ENCODE data around the gene PER2.

DNA sequence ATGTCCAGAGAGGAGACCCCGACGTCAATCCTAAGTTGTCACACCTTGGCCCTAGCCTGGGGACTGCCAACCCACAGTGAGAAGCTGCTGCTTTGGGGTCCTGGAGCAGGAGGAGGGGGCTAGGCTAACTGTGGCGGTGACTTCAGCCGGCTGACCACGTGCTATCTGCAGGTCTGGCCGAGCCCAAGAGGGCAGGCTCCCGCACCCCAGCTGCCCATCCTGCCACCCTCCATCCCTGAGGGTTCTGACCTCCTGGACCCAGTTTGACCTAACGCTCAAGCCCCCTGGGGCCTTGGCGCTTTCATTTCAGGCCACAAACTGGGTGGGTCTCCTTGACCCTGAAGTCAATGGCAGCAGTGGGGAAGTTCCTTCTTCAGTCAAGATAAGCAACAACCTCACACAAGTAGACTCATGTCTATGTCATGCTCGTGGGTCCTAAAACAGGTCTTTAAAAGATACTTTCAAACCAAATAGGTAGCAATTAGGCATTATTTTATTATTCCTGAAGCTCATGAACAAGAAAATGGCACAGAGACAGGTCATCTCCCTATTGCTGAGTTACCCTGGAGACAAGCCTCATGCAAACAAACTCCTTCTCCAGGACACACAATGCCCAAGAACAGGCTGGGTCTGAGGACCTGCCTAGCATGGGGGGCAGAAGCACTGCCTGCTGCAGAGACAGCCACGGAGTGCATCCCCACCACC lies 50.8 kb downstream of the PER2 start:
- TF ChIP-seq, protein P1, sequence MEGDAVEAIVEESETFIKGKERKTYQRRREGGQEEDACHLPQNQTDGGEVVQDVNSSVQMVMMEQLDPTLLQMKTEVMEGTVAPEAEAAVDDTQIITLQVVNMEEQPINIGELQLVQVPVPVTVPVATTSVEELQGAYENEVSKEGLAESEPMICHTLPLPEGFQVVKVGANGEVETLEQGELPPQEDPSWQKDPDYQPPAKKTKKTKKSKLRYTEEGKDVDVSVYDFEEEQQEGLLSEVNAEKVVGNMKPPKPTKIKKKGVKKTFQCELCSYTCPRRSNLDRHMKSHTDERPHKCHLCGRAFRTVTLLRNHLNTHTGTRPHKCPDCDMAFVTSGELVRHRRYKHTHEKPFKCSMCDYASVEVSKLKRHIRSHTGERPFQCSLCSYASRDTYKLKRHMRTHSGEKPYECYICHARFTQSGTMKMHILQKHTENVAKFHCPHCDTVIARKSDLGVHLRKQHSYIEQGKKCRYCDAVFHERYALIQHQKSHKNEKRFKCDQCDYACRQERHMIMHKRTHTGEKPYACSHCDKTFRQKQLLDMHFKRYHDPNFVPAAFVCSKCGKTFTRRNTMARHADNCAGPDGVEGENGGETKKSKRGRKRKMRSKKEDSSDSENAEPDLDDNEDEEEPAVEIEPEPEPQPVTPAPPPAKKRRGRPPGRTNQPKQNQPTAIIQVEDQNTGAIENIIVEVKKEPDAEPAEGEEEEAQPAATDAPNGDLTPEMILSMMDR (IDR thresholded peaks at IDR 0.05 in 8 of 11, conservative IDR thresholded peaks at IDR 0.05 in 3 of 11): no peak
- TF ChIP-seq POLR2AphosphoS5 (IDR thresholded peaks at IDR 0.05): no peak
- TF ChIP-seq POLR2A (IDR thresholded peaks at IDR 0.05): no peak
